Osteoblast (primary cell): ENCODE results near the gene R3HDM4. TPM values are rescaled to one million over a fixed set of nuclear protein-coding genes. Genes with fewer than 3 reads are reported as not detected.

ENCODE experiments used
- DNase-seq: peaks from one replicate; pipeline ENCODE4 v3.0.0; 2011; ENCODE audit warnings: low spot score, mixed read lengths; ENCODE audit not compliant: insufficient read length; ENCODE audit errors: missing footprints
- H2AFZ ChIP-seq: 2 replicates; pipeline ENCODE4 v1.6.0; 2011; ENCODE audit warnings: mild to moderate bottlenecking, low read length
- H3K27ac ChIP-seq: 2 replicates; pipeline ENCODE4 v1.5.1; 2011; ENCODE audit warnings: mild to moderate bottlenecking, low read depth, low read length, moderate library complexity
- H3K27me3 ChIP-seq: 2 replicates; pipeline ENCODE4 v1.6.0; 2012; ENCODE audit warnings: mild to moderate bottlenecking, control low read depth, inconsistent platforms, low read length, moderate library complexity; ENCODE audit not compliant: insufficient read depth
- H3K36me3 ChIP-seq: 2 replicates; pipeline ENCODE4 v1.5.1; 2011; ENCODE audit warnings: mild to moderate bottlenecking, low read length, control low read depth, moderate library complexity; ENCODE audit not compliant: insufficient read depth
- H3K4me1 ChIP-seq: 2 replicates; pipeline ENCODE4 v1.5.1; 2011; ENCODE audit warnings: mild to moderate bottlenecking, low read length, control low read depth, moderate library complexity; ENCODE audit not compliant: insufficient read depth
- H3K4me2 ChIP-seq: 2 replicates; pipeline ENCODE4 v1.6.0; 2011; ENCODE audit warnings: mild to moderate bottlenecking, low read length; ENCODE audit not compliant: insufficient read depth
- H3K4me3 ChIP-seq: fragments of 200-600 bp; sonication (generic); 3 replicates; pipeline ENCODE4 v1.5.1; 2012; ENCODE audit warnings: mild to moderate bottlenecking, low read length, inconsistent platforms; ENCODE audit not compliant: insufficient read depth
- H3K79me2 ChIP-seq: 2 replicates; pipeline ENCODE4 v1.6.0; 2012; ENCODE audit warnings: mild to moderate bottlenecking, low read length, control low read depth, inconsistent platforms; ENCODE audit not compliant: insufficient read depth
- H3K9me3 ChIP-seq: 2 replicates; pipeline ENCODE4 v1.5.1; 2011; ENCODE audit warnings: low read depth, low read length, control low read depth
- H4K20me1 ChIP-seq: 2 replicates; pipeline ENCODE4 v1.6.0; 2012; ENCODE audit warnings: mild to moderate bottlenecking, low read length, control low read depth; ENCODE audit not compliant: insufficient read depth
- CTCF ChIP-seq: IDR thresholded peaks from 2 replicates; pipeline ENCODE4 v1.5.1; 2011; ENCODE audit warnings: mild to moderate bottlenecking, low read depth, low read length, moderate library complexity; ENCODE audit errors: extremely low read depth
- total RNA-seq: library from RNA; depleted of rRNA; stranded (reverse); fragments of >200 nt; gene quantifications from 2 replicates; pipeline ENCODE4 v1.2.3, GENCODE V29; 2012

The R3HDM4 gene
- total RNA-seq, 1 donor = 31.1 TPM

DNA sequence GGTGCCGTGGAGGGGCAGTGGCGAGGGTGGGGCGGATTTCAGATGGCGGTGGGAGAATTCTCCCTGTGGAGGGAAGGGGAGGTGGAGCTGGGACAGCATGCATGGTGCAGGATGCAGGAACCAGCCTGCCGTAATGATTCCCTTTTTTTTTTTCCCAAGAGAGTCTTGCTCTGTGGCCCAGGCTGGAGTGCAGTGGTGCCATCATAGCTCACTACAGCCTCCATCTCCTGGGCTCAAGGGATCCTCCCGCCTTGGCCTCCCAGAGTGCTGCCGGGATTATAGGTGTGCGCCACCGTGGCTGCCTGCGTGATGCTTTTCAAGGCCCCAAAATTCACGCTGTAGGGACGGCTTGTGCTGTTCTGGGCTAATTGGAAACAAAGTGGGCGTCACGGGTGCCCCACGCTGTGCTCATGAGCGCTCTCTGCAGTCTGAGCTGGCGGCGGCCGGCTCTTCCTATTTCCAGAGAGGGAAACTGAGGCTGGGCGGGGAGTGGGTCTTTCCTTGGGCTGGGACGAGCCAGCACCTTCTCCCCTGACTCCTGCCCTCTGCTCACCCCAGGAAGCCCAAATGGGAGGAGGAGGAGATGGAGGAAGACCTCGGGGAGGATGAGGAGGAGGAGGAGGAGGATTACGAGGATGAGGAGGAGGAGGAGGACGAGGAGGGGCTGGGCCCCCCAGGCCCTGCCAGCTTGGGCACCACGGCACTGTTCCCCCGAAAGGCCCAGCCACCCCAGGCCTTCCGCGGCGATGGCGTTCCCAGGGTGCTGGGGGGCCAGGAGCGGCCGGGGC is 19.0 kb upstream of the R3HDM4 start:
- Histone ChIP-seq H2AFZ (no peak overlapping the region), H3K4me1 (peaks cover 16% of the 10 kb centered on the region), H3K27ac (no peak overlapping the region), H3K9me3 (no peaks in the 10 kb centered on the region), H3K79me2 (peaks cover 36% of the 10 kb centered on the region), H3K4me3 (no peak overlapping the region), H3K4me2 (no peak overlapping the region), H4K20me1 (peaks cover 3% of the 10 kb centered on the region), H3K36me3 (no peaks in the 10 kb centered on the region), H3K27me3 (no peaks in the 10 kb centered on the region)
- no peak for TF ChIP-seq CTCF
- DNase-seq = peak; percentile 86

DNA sequence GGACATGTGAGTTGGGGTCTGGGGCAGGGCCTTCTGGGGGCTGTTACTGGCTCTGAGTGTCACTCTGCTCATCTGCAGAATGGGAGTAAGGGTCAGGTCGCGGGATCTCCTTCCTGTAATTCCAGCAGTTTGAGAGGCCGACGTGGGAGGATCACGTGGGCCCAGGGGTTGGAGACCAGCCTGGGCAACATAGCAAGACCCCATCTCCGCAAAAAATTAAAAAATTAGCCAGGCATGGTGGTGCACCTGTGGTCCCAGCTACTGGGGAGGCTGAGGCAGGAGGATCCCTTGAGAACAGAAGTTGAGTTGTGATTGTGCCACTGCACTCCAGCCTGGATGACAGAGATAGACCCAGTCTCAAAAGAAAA is 16.9 kb upstream of the R3HDM4 start:
- no peaks in the 10 kb centered on the region for H3K27me3 ChIP-seq
- H4K20me1 ChIP-seq = peaks cover 3% of the 10 kb centered on the region
- DNase-seq = no peak
- H3K4me2 ChIP-seq = no peak overlapping the region
- H3K79me2 ChIP-seq = peaks cover 40% of the 10 kb centered on the region
- no peak overlapping the region for H3K27ac ChIP-seq
- no peak for TF ChIP-seq CTCF
- H2AFZ ChIP-seq = no peak overlapping the region
- no peaks in the 10 kb centered on the region for H3K9me3 ChIP-seq
- H3K4me1 ChIP-seq = peaks cover 20% of the 10 kb centered on the region
- H3K4me3 ChIP-seq = no peak overlapping the region
- H3K36me3 ChIP-seq = no peaks in the 10 kb centered on the region

GRCh38 chr19:929203-929890 is 16.3 kb upstream of the R3HDM4 start:
- no peaks in the 10 kb centered on the region for H3K27me3 ChIP-seq
- peaks cover 3% of the 10 kb centered on the region for H4K20me1 ChIP-seq
- H3K4me1 ChIP-seq = peaks cover 23% of the 10 kb centered on the region
- no peak overlapping the region for H3K4me3 ChIP-seq
- no peak overlapping the region for H3K4me2 ChIP-seq
- no peak for TF ChIP-seq CTCF
- H3K36me3 ChIP-seq = no peaks in the 10 kb centered on the region
- H3K79me2 ChIP-seq = peaks cover 34% of the 10 kb centered on the region
- H3K9me3 ChIP-seq = no peaks in the 10 kb centered on the region
- DNase-seq = peak; percentile 89
- H3K27ac ChIP-seq = no peak overlapping the region
- H2AFZ ChIP-seq = no peak overlapping the region

GRCh38 chr19:928471-929202 is 15.6 kb upstream of the R3HDM4 start:
- Histone ChIP-seq H4K20me1 (peaks cover 3% of the 10 kb centered on the region), H3K4me1 (peaks cover 18% of the 10 kb centered on the region), H3K27me3 (no peaks in the 10 kb centered on the region), H3K4me2 (no peak overlapping the region), H3K9me3 (no peaks in the 10 kb centered on the region), H3K79me2 (peaks cover 28% of the 10 kb centered on the region), H3K27ac (no peak overlapping the region), H2AFZ (no peak overlapping the region), H3K4me3 (no peak overlapping the region), H3K36me3 (no peaks in the 10 kb centered on the region)
- no peak for TF ChIP-seq CTCF
- DNase-seq = peak; percentile 95
